Renal pelvis (tissue), 4 donors: ENCODE data around the gene PALD1. TPM values are rescaled to one million over a fixed set of nuclear protein-coding genes. Genes with fewer than 3 reads are reported as not detected.

Source experiments
- DNase-seq: peaks from one replicate; pipeline ENCODE4 v3.0.0-alpha.2; 2013
- polyA plus RNA-seq, 3 donors: library from polyadenylated mRNA; unstranded; fragments of 120-200 nt; gene quantifications; one replicate each; pipeline ENCODE4 v1.2.1, GENCODE V29; 2013; ENCODE audit not compliant: insufficient read length in 3 of 3

Gene PALD1
- polyA plus RNA-seq, 3 donors = 8.7 to 12.7 (median 12.7) TPM

- no peak for DNase-seq
Measured at GRCh38 chr10:70533189-70533558, 54.6 kb downstream of the PALD1 start.

DNA sequence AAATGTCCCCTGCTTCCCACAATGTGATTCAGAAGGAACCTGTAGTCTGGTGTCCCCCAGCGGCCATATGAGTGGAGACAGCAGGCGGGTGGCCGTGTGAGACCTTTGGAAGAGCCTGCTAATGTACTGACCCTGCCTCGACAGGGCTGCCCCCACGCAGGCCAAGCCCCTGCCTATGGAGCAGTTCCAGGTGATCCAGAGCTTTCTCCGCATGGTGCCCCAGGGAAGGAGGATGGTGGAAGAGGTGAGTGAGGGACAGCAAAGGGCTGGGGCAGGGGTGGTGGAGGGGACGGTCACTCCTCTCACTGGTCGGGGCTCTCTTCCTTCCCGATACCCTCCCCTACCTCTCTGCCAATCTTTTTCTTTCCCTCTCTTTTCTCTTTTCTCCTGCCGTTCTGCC, 55.7 kb downstream of the PALD1 start:
- no peak for DNase-seq

DNA sequence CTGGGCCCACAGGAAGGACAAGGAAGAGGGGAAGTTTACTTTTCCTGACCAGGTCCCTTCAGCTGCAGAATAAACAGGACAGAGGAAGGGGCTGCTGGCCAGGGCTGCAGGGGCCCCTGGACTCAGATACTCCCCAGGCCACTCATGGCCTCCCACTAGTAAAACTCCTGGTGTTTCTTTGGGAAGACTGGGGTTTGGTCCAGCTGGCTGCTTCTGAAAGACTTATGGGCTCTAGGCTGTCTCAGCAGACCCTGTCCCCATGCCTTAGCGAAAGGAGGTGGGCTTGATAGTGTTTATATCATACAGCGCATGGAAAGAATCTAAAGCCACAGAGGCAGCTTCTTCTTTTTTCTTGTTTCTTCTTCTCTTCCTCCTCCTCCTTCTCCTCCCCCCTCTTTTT, 56.4 kb downstream of the PALD1 start:
- no peak for DNase-seq

DNA sequence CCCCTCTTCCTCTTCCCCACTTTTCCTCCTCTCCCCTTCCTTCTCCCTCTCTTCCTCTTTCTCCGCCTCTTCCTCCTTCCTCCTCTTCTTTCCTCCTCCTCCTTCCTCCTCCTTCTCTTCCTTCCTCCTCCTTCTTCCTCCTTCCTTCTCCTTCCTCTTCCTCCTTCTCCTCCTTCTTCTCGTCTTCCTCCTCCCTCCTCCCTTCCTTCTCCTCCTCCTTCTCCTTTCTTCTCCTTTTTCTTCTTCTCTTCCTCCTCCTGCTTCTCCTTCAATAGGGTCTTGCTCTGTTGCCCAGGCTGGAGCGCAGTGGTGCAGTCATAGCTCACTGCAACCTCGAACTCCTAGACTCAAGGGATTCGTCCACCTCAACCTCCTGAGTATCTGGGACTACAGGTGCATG, 56.9 kb downstream of the PALD1 start:
- DNase-seq = no peak

DNA sequence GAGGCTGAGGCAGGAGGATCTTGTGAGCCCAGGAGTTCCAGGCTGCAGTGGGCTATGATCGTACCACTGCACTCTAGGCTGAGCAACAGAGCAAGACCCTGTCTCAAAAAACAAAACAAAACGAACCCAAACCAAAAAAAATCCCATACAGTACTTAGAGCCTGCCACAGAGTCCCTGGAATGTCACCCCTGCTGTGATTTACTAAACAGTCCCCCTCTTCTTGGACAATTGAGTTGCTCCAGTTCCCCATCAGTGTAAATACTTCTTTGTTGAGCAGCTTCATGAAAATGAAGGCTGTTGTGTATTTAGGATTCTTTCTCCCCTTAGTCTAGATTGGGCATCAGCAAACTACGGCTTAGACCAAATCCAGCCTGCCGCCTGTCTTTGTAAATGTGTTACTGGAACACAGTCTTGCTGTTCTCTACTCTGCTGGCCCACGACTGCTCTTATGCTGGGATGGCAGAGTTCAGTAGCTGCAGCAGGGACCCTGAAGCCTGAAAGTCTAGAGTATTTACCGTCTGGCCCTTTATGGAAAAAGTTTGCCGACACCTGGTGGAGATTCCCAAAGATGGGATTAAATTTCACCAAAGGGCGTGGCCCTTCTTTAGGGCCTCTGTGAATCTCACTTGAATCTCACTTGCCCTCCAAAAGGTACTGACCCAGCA, 57.8 kb downstream of the PALD1 start:
- DNase-seq = no peak

DNA sequence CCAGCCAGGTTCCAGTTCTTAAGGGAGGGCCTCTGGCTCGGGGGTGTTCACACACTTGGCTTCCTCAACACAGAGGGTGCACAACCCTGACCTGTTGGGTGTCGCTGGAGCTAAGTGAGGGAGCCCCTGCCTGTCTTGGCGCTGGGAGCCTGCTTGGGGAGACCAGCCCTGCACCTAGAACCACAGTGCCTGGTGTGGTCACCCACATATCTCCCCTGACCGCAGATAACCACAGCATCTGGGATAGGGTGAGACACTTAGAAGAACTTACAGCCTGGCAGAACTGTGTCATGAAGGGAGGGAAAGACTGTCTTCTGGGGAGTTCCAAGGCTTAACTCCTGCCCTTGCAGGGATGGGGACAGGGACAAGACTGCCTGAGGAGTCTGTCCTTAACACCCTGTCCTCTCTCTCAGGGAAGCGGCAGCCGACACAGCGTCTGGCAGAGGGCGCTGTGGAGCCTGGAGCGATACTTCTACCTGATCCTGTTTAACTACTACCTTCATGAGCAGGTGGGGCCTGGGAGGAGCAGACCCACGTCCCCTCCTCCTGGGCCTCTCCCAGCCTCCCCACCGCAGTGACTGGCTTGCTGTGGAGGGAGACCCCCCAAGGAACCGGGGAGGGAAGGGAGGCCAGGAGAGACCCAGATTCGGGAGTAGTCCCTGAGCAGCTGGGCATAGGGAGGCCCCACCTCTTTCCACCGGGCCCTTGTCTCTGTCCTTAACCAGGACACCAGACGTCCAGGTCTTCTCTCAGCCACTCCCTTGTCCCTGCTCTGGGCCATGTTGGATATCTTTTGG, 59.0 kb downstream of the PALD1 start:
- no peak for DNase-seq

DNA sequence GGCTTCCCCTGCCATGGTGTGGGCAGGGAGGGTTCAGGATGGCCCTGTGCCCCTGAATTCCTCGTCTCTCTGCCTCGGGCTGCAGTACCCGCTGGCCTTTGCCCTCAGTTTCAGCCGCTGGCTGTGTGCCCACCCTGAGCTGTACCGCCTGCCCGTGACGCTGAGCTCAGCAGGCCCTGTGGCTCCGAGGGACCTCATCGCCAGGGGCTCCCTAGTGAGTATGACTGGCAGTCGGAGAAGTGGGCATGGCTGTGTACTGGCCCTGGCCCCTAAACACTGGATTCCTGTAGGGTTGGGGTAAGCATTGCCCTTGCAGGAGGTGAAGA, 59.6 kb downstream of the PALD1 start:
- DNase-seq = no peak

- no peak for DNase-seq
Measured at GRCh38 chr10:70538731-70539338, 60.3 kb downstream of the PALD1 start.

- no peak for DNase-seq
Measured at GRCh38 chr10:70539471-70539870, 60.9 kb downstream of the PALD1 start.

DNA sequence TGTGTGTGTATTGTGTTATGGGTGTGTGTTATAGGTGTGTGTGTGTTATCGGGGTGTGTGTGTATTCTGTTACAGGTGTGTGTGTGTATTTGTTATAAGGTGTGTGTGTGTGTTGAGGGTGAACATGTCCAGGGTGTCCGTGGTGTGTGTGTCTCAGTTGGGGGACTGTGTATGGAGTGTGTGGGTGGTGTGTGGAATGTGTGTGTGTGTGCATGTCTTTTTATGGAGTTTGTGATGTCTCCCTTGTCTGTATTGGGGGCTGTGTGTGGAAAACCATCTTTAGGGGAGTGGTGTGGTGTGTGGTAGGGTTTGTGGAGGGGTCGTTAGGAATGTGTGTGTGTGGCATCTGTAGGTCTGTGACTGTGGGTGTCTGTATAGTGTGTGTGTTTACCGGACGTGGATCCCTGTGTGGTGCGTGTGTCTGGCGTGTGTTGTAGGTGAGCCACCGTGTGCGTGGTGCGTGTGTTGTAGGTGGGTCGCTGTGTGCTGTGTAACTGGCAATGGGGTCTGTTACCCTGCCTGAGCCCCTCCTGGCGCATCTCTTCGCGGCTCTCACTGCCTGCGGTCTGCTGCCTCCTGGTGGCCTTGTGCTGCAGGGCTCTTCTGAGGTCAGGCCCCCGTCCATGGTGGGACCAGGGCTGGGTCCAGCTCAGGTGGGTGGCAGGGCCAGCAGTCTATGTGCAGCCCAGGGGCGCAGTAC, 61.7 kb downstream of the PALD1 start:
- no peak for DNase-seq

- DNase-seq = no peak
Measured at GRCh38 chr10:70540789-70541360, 62.3 kb downstream of the PALD1 start.

GRCh38 chr10:70541736-70542564, 63.4 kb downstream of the PALD1 start:
- DNase-seq = no peak

GRCh38 chr10:70542565-70542938, 64.0 kb downstream of the PALD1 start:
- no peak for DNase-seq

DNA sequence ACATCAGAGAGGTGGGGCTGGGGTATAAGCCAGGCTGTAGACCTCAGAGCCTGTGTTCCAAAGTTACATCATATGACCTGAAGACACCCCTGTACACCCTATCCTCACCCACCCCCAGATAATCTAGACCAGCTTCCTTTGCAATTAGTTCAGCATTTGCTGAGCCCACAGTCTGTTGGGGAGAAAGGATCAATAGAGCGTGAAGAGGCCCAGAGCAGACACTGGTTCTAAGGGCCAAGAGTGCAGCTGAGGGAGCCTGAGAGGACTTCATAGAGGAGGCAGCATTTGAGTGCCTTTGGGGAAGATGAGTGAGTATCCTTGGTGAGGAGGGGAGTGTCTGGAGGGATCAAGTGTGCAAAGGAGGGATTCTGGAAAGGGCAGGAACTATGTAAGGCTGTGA, 65.3 kb downstream of the PALD1 start:
- no peak for DNase-seq

DNA sequence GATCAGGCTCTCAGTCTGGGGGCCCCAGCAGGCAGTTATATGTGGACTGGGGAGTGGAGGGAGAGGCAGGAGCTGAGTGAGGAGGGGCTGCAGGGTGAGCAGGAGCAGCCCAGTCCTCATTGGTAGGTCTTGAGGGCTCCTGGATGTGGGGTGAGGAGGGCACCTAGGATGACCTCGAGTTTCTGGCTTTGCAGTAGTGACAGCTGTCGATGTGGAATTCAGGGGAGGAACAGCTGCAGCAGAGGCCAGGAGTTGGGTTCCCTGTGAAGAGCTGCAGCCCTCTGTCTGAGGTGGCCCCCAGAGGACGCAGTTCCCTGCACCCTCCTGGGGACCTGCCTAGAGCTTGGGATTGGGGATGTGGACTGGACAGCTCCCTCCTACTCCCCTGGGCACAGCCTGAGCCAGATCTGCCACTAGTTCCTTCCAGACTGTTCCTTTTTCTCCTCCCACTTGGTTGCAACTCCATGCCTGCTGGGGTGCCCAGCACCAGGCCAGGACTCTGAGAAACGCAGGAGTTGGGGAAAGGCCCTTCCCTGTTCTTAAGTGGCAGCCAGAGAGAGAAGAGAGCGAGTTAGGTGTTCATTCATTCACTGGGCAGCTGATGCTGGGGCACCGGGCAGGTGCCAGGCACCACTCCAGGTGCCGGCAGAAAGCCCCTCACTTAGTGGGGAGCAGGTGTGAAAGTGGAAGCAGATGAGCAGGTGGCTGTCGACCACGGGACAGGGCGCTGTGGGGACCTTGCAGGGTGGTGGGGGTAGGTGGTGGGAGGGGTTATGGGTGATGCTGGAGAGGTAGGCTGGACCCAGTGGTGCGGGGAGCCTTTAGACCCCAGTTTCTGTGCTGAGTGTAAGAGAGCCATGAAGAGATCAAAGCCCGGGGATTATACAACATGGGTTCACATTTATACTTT, 66.1 kb downstream of the PALD1 start:
- no peak for DNase-seq

DNA sequence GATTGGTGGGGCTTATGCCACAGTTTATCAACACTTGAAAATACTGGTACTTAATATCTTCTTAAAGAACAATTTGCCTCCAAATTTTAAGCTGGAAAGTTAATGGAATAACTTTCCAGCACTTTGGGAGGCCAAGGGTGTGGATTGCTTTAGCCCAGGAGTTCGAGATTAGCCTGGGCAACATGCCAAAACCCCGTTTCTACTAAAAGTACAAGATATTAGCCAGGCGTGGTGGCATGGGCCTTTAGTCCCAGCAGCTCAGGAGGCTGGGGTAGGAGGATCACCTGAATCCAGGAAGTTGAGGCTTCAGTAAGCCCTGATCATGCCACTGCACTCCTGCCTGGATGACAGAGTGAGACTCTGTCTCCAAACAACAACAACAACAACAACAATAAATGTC, 68.0 kb downstream of the PALD1 start:
- no peak for DNase-seq

- DNase-seq = no peak
Measured at GRCh38 chr10:70549351-70549961, 70.9 kb downstream of the PALD1 start.

DNA sequence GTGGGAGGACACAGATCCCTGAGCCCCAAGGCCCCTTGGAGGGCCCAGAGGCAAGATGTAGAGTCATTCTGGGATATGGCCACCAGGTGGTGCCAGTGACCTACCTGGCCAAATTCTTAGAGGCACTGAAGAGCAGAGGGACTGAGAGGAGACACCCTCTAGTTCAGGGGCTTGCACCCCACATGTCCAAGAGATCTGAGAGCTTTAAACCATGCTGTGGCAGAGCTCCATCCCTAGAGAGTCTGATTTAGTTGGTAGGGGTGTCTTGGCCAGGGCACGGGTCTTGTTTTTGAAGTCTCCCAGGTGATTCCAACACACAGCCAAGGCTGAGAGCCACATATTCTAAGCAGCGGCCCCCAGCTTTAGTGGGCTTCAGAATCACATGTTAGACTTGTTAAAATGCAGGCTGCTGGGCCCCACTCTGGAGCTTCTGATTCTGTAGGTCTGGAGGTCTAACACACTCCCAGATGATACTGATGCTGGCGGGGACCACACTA, 71.4 kb downstream of the PALD1 start:
- peak; percentile 57 for DNase-seq

DNA sequence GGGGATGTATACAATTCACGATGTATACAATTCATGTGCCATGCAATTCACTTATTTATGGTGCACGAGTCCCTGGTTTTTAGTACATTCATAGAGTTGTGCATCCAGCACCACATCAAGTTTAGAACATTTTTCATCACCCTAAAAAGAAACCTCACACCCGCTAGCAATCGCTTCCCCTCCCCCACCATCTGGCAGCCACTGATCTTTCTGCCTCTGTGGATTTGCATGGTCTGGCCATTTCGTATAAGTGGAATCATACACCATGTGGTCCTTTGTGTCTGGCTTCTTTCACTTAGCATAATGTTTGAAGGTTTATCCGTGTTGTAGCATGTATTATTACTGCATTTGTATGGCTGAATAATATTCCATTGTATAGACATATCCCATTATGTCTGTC, 71.9 kb downstream of the PALD1 start:
- DNase-seq = no peak

GRCh38 chr10:70551466-70551865, 72.9 kb downstream of the PALD1 start:
- DNase-seq = peak; percentile 28
